Activated CD4-positive, alpha-beta T cell treated with anti-CD3 and anti-CD28 coated beads for 36 hours (primary cell): ENCODE measurements around the gene SLC10A7. TPM values are rescaled to one million over a fixed set of nuclear protein-coding genes. Genes with fewer than 3 reads are reported as not detected.

ENCODE experiments used
- ATAC-seq: fragments of 200-7000 bp; cut with Tn5 transposase; one replicate; pipeline ENCODE4 v1.10.0; 2021; ENCODE audit warnings: mild to moderate bottlenecking, moderate library complexity
- CTCF ChIA-PET: fragments of 350-600 bp; sonication (Branson Sonifier 250); formaldehyde crosslinking; loops from one replicate; lab custom pipeline; 2021; ENCODE audit warnings: antibody characterized with exemption; lab: Charles Lee
- POLR2A ChIA-PET: fragments of 350-600 bp; sonication (Branson Sonifier 250); formaldehyde crosslinking; loops from one replicate; lab custom pipeline; 2021; ENCODE audit warnings: antibody characterized with exemption, inconsistent platforms; lab: Charles Lee
- DNase-seq: peaks from one replicate; pipeline ENCODE4 v3.0.0-alpha.2; 2020
- H3K27ac Mint-ChIP-seq: one replicate; pipeline ENCODE4 v1.8.0; 2021; ENCODE audit warnings: mixed read lengths
- H3K27me3 Mint-ChIP-seq: one replicate; pipeline ENCODE4 v1.8.0; 2021; ENCODE audit warnings: mixed read lengths
- H3K36me3 Mint-ChIP-seq: one replicate; pipeline ENCODE4 v1.8.0; 2021; ENCODE audit warnings: low read depth, mixed read lengths
- H3K4me1 Mint-ChIP-seq: one replicate; pipeline ENCODE4 v1.8.0; 2021; ENCODE audit warnings: mixed read lengths
- H3K4me3 Mint-ChIP-seq: one replicate; pipeline ENCODE4 v1.8.0; 2021; ENCODE audit warnings: mild to moderate bottlenecking, moderate library complexity, mixed read lengths
- H3K9me3 Mint-ChIP-seq: one replicate; pipeline ENCODE4 v1.8.0; 2021; ENCODE audit warnings: low read depth, mixed read lengths
- intact Hi-C, 2 experiments: fragments of 100-400 bp; cut with DNase I in 1 of 2; cut with micrococcal nuclease in 1 of 2; formaldehyde crosslinking; loops; one replicate each; pipeline versions ENCODE4 v1.14.2 to v1.15.1; 2022 to 2024; cut with DNase I, micrococcal nuclease
- total RNA-seq, 2 experiments: library from RNA; stranded (reverse); gene quantifications; one replicate each; pipeline ENCODE4 v1.2.3, GENCODE V29; 2021

Gene SLC10A7, protein sequence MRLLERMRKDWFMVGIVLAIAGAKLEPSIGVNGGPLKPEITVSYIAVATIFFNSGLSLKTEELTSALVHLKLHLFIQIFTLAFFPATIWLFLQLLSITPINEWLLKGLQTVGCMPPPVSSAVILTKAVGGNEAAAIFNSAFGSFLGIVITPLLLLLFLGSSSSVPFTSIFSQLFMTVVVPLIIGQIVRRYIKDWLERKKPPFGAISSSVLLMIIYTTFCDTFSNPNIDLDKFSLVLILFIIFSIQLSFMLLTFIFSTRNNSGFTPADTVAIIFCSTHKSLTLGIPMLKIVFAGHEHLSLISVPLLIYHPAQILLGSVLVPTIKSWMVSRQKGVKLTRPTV
- 10 to 100 TPM; 16.5 to 19.2 TPM for total RNA-seq

DNA sequence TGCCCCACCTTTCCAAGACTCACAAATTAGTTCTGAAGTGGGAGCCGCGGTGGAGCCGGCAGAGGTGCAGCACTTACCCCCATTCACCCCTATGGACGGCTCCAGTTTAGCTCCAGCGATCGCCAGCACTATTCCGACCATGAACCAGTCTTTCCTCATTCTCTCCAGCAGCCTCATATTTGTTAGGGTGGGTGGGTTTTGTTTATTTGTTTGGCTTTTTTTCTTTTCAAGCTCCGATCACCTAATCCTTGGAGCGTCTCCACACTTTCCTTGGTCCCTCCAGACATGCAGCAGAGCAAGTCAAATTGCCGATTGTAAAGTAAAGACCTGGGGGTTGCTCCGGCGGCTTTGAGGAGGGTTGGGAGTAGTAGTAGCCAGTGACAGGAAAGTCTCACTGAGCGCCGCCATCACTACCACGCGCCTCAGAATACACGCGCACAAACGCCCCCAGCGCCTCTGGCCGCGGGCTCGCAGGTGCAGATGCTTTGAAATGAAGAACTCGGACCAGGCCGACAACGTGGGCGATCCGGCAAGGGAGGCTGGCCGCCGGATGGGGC, at the start of gene SLC10A7:
TSS of gene SLC10A7 (minus strand) at position 400 of the 557 bp plus-strand sequence. CDS start at position 177, 223 bp downstream.
- no peak within 1 kb of the TSS for H3K4me3 Mint-ChIP-seq
- intact Hi-C loops, result loop anchor here (1.0 to 10.0 kb wide), 11 partner anchors 63 to 1921 kb away; partner anchors contain the start of genes LSM6 (in 2 of the 2), ABCE1 (in 1 of the 2), ANAPC10 (in 1 of the 2) and MMAA (in 1 of the 2)
- peaks cover 27% of the 10 kb centered on the region for H3K4me1 Mint-ChIP-seq
- ChIA-PET CTCF (no interaction called here), POLR2A (no interaction called here)
- DNase-seq, result peak; percentile 85
- no peaks in the 10 kb centered on the region for H3K27me3 Mint-ChIP-seq
- no peaks in the 10 kb centered on the region for H3K9me3 Mint-ChIP-seq
- peak; percentile 85 for ATAC-seq
- no peak within 1 kb of the TSS for H3K27ac Mint-ChIP-seq
- H3K36me3 Mint-ChIP-seq, result peaks cover 3% of the 10 kb centered on the region

DNA sequence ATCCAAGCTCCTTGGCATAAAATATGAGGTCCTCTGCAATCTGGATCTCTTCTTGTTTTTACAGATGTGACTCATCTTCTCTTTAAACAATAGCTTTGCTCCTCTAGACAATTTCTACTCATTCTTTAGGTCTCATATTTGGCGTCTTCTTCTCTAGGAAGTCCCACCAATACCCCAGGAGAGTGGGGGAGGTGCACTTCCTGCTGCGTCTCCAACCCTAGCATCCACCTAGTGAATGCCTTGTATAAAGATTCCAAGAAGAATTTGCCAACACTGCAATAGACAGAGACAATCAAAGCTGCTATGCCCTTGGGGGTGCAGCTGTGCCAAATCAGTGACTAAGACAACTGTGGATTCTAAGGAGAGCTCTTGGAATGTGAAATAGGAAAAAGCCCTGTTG, 45.7 kb upstream of the SLC10A7 start:
- ChIA-PET POLR2A (no interaction called here), CTCF (interaction anchor here (0.6 kb wide), 1 partner anchor 27 kb away, joined by 3 read pairs; no protein-coding TSS in a partner anchor)
- intact Hi-C loops, result no loop called here
- H3K4me3 Mint-ChIP-seq, result no peak overlapping the region
- H3K9me3 Mint-ChIP-seq, result no peaks in the 10 kb centered on the region
- DNase-seq, result no peak
- peaks cover 21% of the 10 kb centered on the region for H3K27me3 Mint-ChIP-seq
- H3K4me1 Mint-ChIP-seq, result no peaks in the 10 kb centered on the region
- H3K36me3 Mint-ChIP-seq, result no peaks in the 10 kb centered on the region
- H3K27ac Mint-ChIP-seq, result no peak overlapping the region
- no peak for ATAC-seq

DNA sequence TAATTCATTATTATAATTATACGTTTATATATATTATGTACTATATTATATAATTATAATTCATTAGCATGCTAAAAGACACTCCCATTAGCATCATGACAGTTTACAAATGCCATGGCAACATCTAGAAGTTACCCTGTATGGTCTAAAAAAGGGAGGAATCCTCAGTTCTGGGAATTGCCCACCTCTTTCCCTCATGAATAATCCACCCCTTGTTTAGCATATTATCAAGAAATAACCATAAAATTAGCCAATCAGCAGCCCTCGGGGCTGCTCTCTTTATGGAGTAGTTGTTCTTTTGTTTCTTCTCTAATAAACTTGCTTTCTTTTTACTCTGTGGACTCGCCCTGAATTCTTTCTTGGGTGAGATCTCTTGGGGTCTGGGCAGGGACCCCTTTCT, 42.8 kb upstream of the SLC10A7 start:
- H3K4me1 Mint-ChIP-seq, result no peaks in the 10 kb centered on the region
- H3K4me3 Mint-ChIP-seq, result no peak overlapping the region
- no peaks in the 10 kb centered on the region for H3K9me3 Mint-ChIP-seq
- intact Hi-C loops, result no loop called here
- H3K27me3 Mint-ChIP-seq, result peaks cover 27% of the 10 kb centered on the region
- ChIA-PET POLR2A (no interaction called here), CTCF (no interaction called here)
- ATAC-seq (no peak), DNase-seq (no peak)
- H3K36me3 Mint-ChIP-seq, result no peaks in the 10 kb centered on the region
- no peak overlapping the region for H3K27ac Mint-ChIP-seq

DNA sequence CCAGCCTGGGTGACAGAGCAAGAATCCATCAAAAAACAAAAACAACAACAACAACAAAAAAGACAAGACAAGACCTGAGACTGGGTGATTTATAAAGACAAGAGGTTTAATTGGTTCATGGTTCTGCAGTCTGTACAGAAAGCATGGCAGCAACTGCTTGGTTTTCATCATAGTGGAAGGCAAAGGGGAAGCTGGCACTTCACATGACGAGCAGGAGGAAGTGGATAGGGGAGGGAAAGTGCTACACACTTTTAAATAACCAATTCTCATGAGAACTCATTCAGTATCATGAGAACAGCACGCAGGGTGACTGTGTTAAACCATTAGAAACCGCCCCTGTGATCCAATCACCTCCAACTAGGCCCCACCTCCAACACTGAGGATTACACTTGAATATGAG, 28.4 kb upstream of the SLC10A7 start:
- peaks cover 2% of the 10 kb centered on the region for H3K27me3 Mint-ChIP-seq
- no peak overlapping the region for H3K27ac Mint-ChIP-seq
- H3K4me3 Mint-ChIP-seq, result no peak overlapping the region
- H3K36me3 Mint-ChIP-seq, result no peaks in the 10 kb centered on the region
- ATAC-seq, result no peak
- no peaks in the 10 kb centered on the region for H3K9me3 Mint-ChIP-seq
- POLR2A ChIA-PET, result no interaction called here
- intact Hi-C loops, result no loop called here
- DNase-seq, result no peak
- CTCF ChIA-PET, result no interaction called here
- H3K4me1 Mint-ChIP-seq, result no peaks in the 10 kb centered on the region

DNA sequence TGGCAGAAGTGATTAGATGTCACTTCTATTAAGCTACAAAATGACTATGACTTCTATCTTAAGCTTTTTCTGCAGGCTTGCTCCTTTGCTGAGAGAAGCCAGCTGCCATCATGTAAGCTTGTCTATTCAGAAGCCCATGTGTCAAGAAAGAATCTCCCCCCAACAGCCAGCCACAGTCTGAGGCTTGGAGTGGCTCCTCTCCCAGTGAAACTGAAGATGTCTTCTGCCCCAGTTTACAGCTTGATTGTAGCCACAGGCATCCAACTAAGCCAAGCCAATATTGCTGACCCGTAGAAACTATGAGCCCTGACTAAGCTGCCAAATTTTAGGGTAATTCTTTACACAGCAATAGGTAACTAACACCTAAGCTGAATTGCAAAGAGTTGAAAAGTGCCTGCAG, 26.7 kb upstream of the SLC10A7 start:
- Mint-ChIP-seq H3K4me1 (no peaks in the 10 kb centered on the region), H3K27me3 (peaks cover 8% of the 10 kb centered on the region), H3K27ac (no peak overlapping the region), H3K4me3 (no peak overlapping the region), H3K9me3 (peaks cover 6% of the 10 kb centered on the region), H3K36me3 (no peaks in the 10 kb centered on the region)
- ChIA-PET CTCF (interaction anchor here (0.6 to 1.1 kb wide), 2 partner anchors 245 to 1291 kb away, joined by 3 read pairs; no protein-coding TSS in a partner anchor), POLR2A (no interaction called here)
- DNase-seq (no peak), ATAC-seq (no peak)
- intact Hi-C loops, result no loop called here

DNA sequence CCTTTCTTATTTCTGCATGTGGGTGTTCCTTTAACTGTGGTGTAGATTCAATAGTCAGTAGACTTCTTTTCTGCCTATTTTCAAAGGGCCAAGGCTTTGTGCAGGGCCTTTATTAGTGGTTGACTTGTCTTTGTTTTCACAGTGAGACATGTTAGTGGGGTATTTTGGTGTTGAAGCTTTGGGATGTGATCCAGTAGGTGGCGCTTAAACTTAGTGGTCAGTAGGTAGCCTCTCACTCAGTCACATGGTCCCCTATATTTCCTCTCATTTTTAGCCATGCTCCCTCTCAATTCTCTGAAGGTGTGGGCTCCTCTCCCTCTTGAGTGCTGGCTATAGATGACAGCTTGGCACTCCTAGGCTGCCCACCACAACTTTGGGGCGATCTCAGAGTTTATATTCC, 23.4 kb upstream of the SLC10A7 start:
- H3K4me3 Mint-ChIP-seq, result no peak overlapping the region
- peaks cover 14% of the 10 kb centered on the region for H3K27me3 Mint-ChIP-seq
- POLR2A ChIA-PET, result no interaction called here
- peaks cover 5% of the 10 kb centered on the region for H3K36me3 Mint-ChIP-seq
- CTCF ChIA-PET, result no interaction called here
- H3K9me3 Mint-ChIP-seq, result peaks cover 15% of the 10 kb centered on the region
- ATAC-seq, result no peak
- no peak for DNase-seq
- no peaks in the 10 kb centered on the region for H3K4me1 Mint-ChIP-seq
- intact Hi-C loops, result no loop called here
- H3K27ac Mint-ChIP-seq, result no peak overlapping the region

DNA sequence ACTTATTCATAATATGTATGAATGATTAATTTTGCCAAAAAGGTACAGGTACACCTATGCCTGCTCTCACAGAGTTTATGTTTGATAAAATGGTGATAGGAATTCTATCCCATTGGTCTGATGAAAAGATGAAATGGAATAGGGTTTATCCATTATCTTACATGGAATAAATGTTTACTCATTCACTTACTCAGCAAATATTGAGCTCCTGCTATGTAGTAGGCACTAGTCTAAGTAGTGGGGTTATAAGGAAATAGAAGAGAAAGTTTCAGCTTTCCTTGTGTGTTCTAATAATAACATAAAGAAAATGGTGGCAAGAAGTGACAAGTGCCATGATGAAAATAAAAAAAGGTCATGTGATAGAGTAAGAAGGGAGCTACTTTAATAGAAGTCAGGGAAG, 12.4 kb upstream of the SLC10A7 start:
- Mint-ChIP-seq H3K27me3 (peaks cover 15% of the 10 kb centered on the region), H3K27ac (no peak overlapping the region), H3K9me3 (peaks cover 10% of the 10 kb centered on the region), H3K4me1 (no peaks in the 10 kb centered on the region), H3K4me3 (no peak overlapping the region), H3K36me3 (peaks cover 3% of the 10 kb centered on the region)
- intact Hi-C loops, result no loop called here
- POLR2A ChIA-PET, result no interaction called here
- ATAC-seq (no peak), DNase-seq (no peak)
- CTCF ChIA-PET, result interaction anchor here (0.7 kb wide), 1 partner anchor 339 kb away, joined by 4 read pairs; no protein-coding TSS in a partner anchor

DNA sequence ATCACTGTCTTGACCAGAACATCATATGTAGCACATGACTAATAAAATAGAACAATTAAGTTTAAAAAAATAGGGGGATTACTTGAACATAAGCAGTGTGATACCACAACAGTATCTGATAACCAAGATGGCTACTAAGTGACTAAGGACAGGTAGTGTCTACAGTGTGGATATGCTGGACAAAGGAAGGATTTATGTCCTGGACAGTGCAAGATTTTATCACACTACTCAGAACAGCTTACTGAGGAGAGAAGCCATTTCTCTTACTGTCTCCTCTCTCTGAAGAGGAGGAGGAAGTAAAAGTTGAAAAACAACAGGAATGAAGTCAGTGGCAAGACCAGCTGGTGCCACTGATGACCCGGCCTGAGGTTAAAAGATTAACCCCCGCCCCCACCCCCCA, 4.0 kb upstream of the SLC10A7 start:
- peaks cover 6% of the 10 kb centered on the region for H3K27me3 Mint-ChIP-seq
- peaks cover 15% of the 10 kb centered on the region for H3K4me1 Mint-ChIP-seq
- no peaks in the 10 kb centered on the region for H3K9me3 Mint-ChIP-seq
- no peak overlapping the region for H3K27ac Mint-ChIP-seq
- DNase-seq, result no peak
- ChIA-PET CTCF (no interaction called here), POLR2A (no interaction called here)
- peaks cover 3% of the 10 kb centered on the region for H3K36me3 Mint-ChIP-seq
- intact Hi-C loops, result loop anchor here in 1 of 2 experiments (10.0 kb wide), 1 partner anchor 351 kb away; the partner anchor contains the start of gene LSM6
- no peak overlapping the region for H3K4me3 Mint-ChIP-seq
- ATAC-seq, result no peak

DNA sequence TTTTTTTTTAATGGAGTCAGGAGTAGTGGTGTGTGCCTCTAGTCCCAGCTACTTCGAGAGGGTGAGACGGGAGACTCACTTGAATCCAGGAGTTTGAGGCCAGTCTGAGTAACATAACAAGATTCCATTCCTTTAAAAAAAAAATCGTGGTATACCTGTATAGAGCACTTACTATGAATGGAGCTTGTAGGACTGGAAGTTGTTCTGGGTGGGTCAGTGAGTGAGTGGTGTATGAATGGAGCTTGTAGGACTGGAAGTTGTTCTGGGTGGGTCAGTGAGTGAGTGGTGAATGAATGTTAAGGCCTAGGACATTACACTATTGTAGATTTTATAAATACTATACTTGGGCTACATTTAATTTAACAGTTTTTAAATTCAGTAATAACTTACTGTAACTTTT, 2.9 kb upstream of the SLC10A7 start:
- Mint-ChIP-seq H3K27ac (no peak overlapping the region), H3K4me3 (no peak overlapping the region), H3K9me3 (no peaks in the 10 kb centered on the region), H3K27me3 (peaks cover 2% of the 10 kb centered on the region), H3K4me1 (peaks cover 15% of the 10 kb centered on the region), H3K36me3 (peaks cover 3% of the 10 kb centered on the region)
- POLR2A ChIA-PET, result interaction anchor here (0.6 kb wide), 1 partner anchor 131 kb away, joined by 9 read pairs; no protein-coding TSS in a partner anchor
- ATAC-seq, result no peak
- DNase-seq, result no peak
- intact Hi-C loops, result loop anchor here (5.0 to 10.0 kb wide), 6 partner anchors 350 to 1918 kb away; partner anchors contain the start of genes ABCE1 (in 1 of the 2), ANAPC10 (in 1 of the 2), LSM6 (in 1 of the 2) and MMAA (in 1 of the 2)
- CTCF ChIA-PET, result interaction anchor here (0.6 kb wide), 1 partner anchor 49 kb away, joined by 3 read pairs; no protein-coding TSS in a partner anchor

DNA sequence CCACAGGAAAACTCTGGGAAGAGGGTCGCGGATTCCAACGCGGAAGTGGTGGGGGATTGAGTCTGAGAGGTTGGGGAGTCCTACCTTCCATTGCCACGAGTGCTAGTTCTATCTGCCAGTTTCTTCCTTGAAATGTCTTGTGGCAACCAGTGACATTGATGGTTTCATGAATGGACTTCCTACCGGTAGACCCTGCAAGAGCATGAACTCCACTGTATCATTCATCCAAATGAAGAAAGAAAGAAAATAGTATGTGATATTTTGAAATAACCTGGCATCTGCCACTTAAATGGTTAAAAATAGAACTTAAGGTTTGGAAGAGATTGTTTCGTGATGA, 1.1 kb upstream of the SLC10A7 start:
- Mint-ChIP-seq H3K27ac (no peak overlapping the region), H3K4me1 (peaks cover 26% of the 10 kb centered on the region), H3K4me3 (no peak overlapping the region), H3K27me3 (no peaks in the 10 kb centered on the region), H3K36me3 (no peaks in the 10 kb centered on the region), H3K9me3 (no peaks in the 10 kb centered on the region)
- intact Hi-C loops, result loop anchor here (1.0 to 10.0 kb wide), 10 partner anchors 65 to 1919 kb away; partner anchors contain the start of genes LSM6 (in 2 of the 2), ABCE1 (in 1 of the 2), ANAPC10 (in 1 of the 2) and MMAA (in 1 of the 2)
- ChIA-PET CTCF (interaction anchor here (0.6 to 1.8 kb wide), 3 partner anchors 12 to 115 kb away, joined by 3 to 4 read pairs (median 3); no protein-coding TSS in a partner anchor), POLR2A (no interaction called here)
- ATAC-seq, result peak; percentile 16
- DNase-seq, result no peak

DNA sequence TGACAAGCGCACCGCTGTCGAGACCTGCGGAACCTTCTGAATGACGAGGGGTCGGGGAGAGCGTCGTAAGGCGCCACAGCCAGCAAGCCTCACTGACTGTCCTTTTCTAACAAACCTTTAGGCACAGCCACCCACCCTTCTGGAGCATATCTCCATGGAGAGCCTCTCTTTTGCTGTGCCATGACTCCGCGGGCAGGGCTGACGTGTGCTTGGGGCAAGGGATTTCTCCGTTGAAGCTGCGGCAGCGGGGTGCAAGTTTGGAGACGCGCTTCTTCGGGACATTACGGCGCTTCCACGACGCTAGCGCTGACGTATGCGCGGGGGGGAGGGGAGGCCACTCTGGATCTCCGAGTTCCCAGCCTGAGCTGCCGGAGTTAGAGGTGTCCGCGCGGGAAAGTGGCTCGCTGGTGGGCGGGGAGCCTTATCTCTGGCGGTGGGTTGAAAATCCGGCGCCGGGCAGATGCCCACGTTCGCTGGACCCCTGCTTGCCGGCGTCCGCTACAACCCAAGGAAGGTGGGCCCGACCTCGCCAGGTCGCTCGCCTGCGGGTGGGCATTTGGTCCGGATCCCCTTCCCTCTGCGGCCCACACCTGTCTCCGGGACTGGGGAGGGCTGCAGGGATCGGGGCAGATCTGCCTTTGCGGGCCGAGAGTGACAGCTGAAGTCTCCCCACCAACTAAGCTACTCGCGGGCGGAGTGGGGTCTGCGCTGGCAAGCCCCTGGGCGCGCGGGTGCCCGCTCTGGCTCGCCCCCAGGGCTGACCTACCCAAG, 543 bp upstream of the SLC10A7 start:
- intact Hi-C loops, result loop anchor here (1.0 to 10.0 kb wide), 10 partner anchors 64 to 1920 kb away; partner anchors contain the start of genes LSM6 (in 2 of the 2), ABCE1 (in 1 of the 2), ANAPC10 (in 1 of the 2) and MMAA (in 1 of the 2)
- DNase-seq, result peak; percentile 91
- POLR2A ChIA-PET, result interaction anchor here (0.7 kb wide), 1 partner anchor 64 kb away, joined by 3 read pairs; no protein-coding TSS in a partner anchor
- CTCF ChIA-PET, result interaction anchor here (0.6 to 1.8 kb wide), 4 partner anchors 12 to 181 kb away, joined by 3 to 4 read pairs (median 3); no protein-coding TSS in a partner anchor
- H3K9me3 Mint-ChIP-seq, result no peaks in the 10 kb centered on the region
- peaks cover 27% of the 10 kb centered on the region for H3K4me1 Mint-ChIP-seq
- no peak overlapping the region for H3K4me3 Mint-ChIP-seq
- H3K27me3 Mint-ChIP-seq, result no peaks in the 10 kb centered on the region
- no peak overlapping the region for H3K27ac Mint-ChIP-seq
- H3K36me3 Mint-ChIP-seq, result peaks cover 3% of the 10 kb centered on the region
- peak; percentile 77 for ATAC-seq
